ENCODE data around the gene SLC3A2. TPM values are rescaled to one million over a fixed set of nuclear protein-coding genes. Genes with fewer than 3 reads are reported as not detected.
"Not testable (repeated sequence)": the region's sequence is repeated elsewhere in the genome, so short reads cannot be mapped to it uniquely, and the experiment has no call there.

SLC3A2 gene
- total RNA-seq, 1 donor from 2014 or later: 181 TPM

GRCh38 chr11:62835336-62835735 lies 45.4 kb upstream of the SLC3A2 start:
- no peak for DNase-seq (ENCODE audit: low read depth, low spot score)
- H3K9me3 Mint-ChIP-seq: no peaks in the 10 kb centered on the region
- peaks cover 5% of the 10 kb centered on the region for H3K27me3 Mint-ChIP-seq (ENCODE audit: low read depth)
- TF ChIP-seq CTCF (conservative IDR thresholded peaks at IDR 0.05): no peak
- peaks cover 36% of the 10 kb centered on the region for H3K4me1 Mint-ChIP-seq
- H3K36me3 Mint-ChIP-seq (ENCODE audit: low read depth): no peaks in the 10 kb centered on the region
- H3K4me3 Mint-ChIP-seq: peak overlapping the region; percentile 79
- no peak overlapping the region for H3K27ac Mint-ChIP-seq (ENCODE audit: unreplicated experiment)

DNA sequence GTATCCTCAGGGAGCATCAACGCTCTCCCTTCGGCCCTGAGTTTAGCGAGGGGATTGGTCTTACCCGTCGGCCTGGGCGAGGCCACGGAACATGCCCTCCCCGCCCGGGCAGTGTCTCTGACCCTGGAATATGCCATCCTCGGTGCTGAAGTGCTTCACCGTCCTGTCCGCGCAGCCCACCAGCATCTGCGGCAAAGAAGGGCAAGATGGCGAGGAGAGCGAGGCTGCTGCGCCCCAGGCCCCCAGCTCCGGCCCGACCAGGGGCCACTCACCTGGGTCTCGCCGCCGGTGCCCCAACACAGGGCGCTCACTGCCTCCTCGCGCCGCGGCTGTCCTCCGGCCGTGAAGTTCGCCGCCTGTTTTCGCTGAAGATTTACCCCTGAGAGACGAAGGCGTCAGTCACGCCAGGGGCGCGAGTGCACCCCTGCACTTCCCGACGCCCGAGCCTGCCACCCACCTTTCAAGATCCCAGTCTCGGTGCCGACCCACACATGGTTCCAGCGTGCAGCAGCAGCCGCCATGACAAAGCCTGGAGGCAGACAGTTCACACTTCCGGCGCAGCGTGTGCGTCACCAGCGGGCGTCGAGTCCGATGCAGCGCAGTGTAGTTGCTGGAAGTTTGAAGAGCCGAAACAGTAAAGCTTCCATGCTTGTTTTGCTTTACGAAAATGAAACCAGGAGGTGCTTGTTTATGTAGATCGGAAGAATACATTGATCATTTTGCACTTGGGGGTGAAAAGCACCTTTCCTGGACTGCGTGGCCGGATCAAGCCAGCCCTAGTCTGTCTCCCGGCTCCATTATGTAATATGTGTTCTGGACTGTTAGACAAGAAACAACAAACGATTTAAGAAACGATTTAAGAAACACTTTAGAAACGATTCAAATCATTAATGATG lies 41.4 kb upstream of the SLC3A2 start, which contains the start of gene WDR74:
WDR74 (minus strand) TSS at position 541 of the 896 bp plus-strand sequence; CDS start at position 521, 20 bp downstream.
- Mint-ChIP-seq H3K36me3 (ENCODE audit: low read depth) (no peaks in the 10 kb centered on the region), H3K27ac (ENCODE audit: unreplicated experiment) (no peak within 1 kb of the TSS), H3K4me3 (no peak within 1 kb of the TSS), H3K9me3 (no peaks in the 10 kb centered on the region), H3K4me1 (peaks cover 27% of the 10 kb centered on the region), H3K27me3 (ENCODE audit: low read depth) (peaks cover 6% of the 10 kb centered on the region)
- no peak for TF ChIP-seq CTCF (conservative IDR thresholded peaks at IDR 0.05)
- peak; percentile 71 for DNase-seq (ENCODE audit: low read depth, low spot score)

- not testable (repeated sequence) for H3K27me3 Mint-ChIP-seq (ENCODE audit: low read depth); H3K27ac Mint-ChIP-seq (ENCODE audit: unreplicated experiment); H3K4me3 Mint-ChIP-seq; H3K9me3 Mint-ChIP-seq; H3K36me3 Mint-ChIP-seq (ENCODE audit: low read depth)
- peak; percentile 63 for DNase-seq (ENCODE audit: low read depth, low spot score)
- peaks cover 27% of the 10 kb centered on the region for H3K4me1 Mint-ChIP-seq
Observed at GRCh38 chr11:62840721-62841360, 39.9 kb upstream of the SLC3A2 start.

DNA sequence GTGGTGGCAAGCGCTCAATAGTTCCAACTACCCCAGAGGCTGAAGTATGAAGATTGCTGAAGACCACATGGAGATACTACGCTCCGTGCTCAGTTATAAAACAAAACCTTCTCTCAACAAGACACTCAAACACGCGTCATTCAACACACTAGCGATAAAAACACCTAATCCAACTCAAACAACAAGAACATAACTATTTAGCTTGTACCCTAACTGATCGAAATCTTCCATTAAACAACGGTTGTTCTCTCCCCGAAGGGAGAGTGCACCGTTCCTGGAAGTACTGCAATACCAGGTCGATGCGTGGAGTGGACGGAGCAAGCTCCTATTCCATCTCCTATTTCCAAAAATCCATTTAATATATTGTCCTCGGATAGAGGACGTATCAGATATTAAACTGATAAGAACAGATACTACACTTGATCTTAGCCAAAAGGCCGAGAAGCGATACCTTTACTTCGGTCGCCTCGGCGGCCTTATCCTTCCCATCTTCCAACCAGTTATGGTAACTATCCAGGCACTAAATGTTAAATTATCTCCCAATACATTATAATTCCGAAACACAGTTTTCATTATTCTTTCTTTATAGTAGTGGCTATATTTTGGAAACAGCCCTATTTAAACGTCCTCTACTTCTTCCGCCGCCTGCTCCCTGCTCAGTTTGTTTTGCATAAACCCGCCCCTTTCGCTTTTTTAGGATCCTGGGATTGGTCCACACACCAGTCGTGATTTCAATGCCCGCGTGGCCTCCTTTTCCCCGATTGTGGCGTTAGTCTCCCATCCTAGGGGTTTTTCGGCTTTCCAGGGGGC lies 39.1 kb upstream of the SLC3A2 start:
- H3K27ac Mint-ChIP-seq (ENCODE audit: unreplicated experiment): no peak overlapping the region
- H3K36me3 Mint-ChIP-seq (ENCODE audit: low read depth): no peaks in the 10 kb centered on the region
- no peak for TF ChIP-seq CTCF (conservative IDR thresholded peaks at IDR 0.05)
- no peaks in the 10 kb centered on the region for H3K9me3 Mint-ChIP-seq
- peaks cover 27% of the 10 kb centered on the region for H3K4me1 Mint-ChIP-seq
- no peak overlapping the region for H3K4me3 Mint-ChIP-seq
- H3K27me3 Mint-ChIP-seq (ENCODE audit: low read depth): peaks cover 6% of the 10 kb centered on the region
- peak; percentile 79 for DNase-seq (ENCODE audit: low read depth, low spot score)

GRCh38 chr11:62842171-62842741 lies 38.4 kb upstream of the SLC3A2 start:
- TF ChIP-seq CTCF (conservative IDR thresholded peaks at IDR 0.05): no peak
- Mint-ChIP-seq H3K4me3 (no peak overlapping the region), H3K4me1 (peaks cover 27% of the 10 kb centered on the region), H3K27me3 (ENCODE audit: low read depth) (peaks cover 9% of the 10 kb centered on the region), H3K9me3 (no peaks in the 10 kb centered on the region), H3K27ac (ENCODE audit: unreplicated experiment) (no peak overlapping the region), H3K36me3 (ENCODE audit: low read depth) (no peaks in the 10 kb centered on the region)
- no peak for DNase-seq (ENCODE audit: low read depth, low spot score)

- Mint-ChIP-seq H3K27me3 (ENCODE audit: low read depth) (peaks cover 12% of the 10 kb centered on the region), H3K4me1 (peaks cover 23% of the 10 kb centered on the region)
- DNase-seq (ENCODE audit: low read depth, low spot score); H3K27ac Mint-ChIP-seq (ENCODE audit: unreplicated experiment); H3K9me3 Mint-ChIP-seq; H3K4me3 Mint-ChIP-seq; H3K36me3 Mint-ChIP-seq (ENCODE audit: low read depth): not testable (repeated sequence)
Observed at GRCh38 chr11:62842891-62843290, 37.8 kb upstream of the SLC3A2 start.
